ENCODE results near the gene DENND1B.
"Not testable (repeated sequence)": the region's sequence is repeated elsewhere in the genome, so short reads cannot be mapped to it uniquely, and the experiment has no call there.

The DENND1B gene

GRCh38 chr1:197515421-197515820 is 259.9 kb downstream of the DENND1B start:
- no peak for TF ChIP-seq EZH2 (IDR thresholded peaks at IDR 0.05; ENCODE audit: borderline replicate concordance, low read depth, low read length, severe bottlenecking)
- TF ChIP-seq CTCF (IDR thresholded peaks at IDR 0.05; ENCODE audit: borderline replicate concordance, extremely low read depth, low read length, poor library complexity, severe bottlenecking), result no peak
- H3K27ac ChIP-seq (ENCODE audit: low read length), result no peak overlapping the region
- no peak overlapping the region for H3K9ac ChIP-seq (ENCODE audit: low read depth, low read length)

GRCh38 chr1:197510691-197511378 is 264.4 kb downstream of the DENND1B start:
- Histone ChIP-seq H3K79me2 (ENCODE audit: insufficient read depth, low read length) (no peaks in the 10 kb centered on the region), H3K27me3 (ENCODE audit: insufficient read depth, low read length, poor library complexity) (no peaks in the 10 kb centered on the region), H3K4me2 (ENCODE audit: insufficient read depth, low read length) (no peak overlapping the region), H3K9me3 (ENCODE audit: insufficient read depth, low read length, severe bottlenecking) (no peaks in the 10 kb centered on the region), H3K27ac (ENCODE audit: low read length) (no peak overlapping the region), H3K4me1 (ENCODE audit: insufficient read depth, low read length) (no peaks in the 10 kb centered on the region), H2AFZ (ENCODE audit: low read depth, low read length) (no peak overlapping the region), H3K9ac (ENCODE audit: low read depth, low read length) (no peak overlapping the region), H3K4me3 (ENCODE audit: low read depth in 1 of 2, low read length in 2 of 2) (no peak overlapping the region), H3K36me3 (ENCODE audit: insufficient read depth, low read length) (peaks cover 23% of the 10 kb centered on the region; the same call in 1 of the 2 replicates), H4K20me1 (ENCODE audit: insufficient read depth, low read length) (no peaks in the 10 kb centered on the region)
- ATAC-seq (ENCODE audit: insufficient read depth, low read depth), result no peak
- TF ChIP-seq EZH2 (IDR thresholded peaks at IDR 0.05; ENCODE audit: borderline replicate concordance, low read depth, low read length, severe bottlenecking), result no peak
- no peak for DNase-seq

More at GRCh38 chr1:197515421-197515820, 259.9 kb downstream of the DENND1B start:
- Histone ChIP-seq H4K20me1 (ENCODE audit: insufficient read depth, low read length) (no peaks in the 10 kb centered on the region), H3K4me2 (ENCODE audit: insufficient read depth, low read length) (no peak overlapping the region), H3K4me1 (ENCODE audit: insufficient read depth, low read length) (no peaks in the 10 kb centered on the region), H3K79me2 (ENCODE audit: insufficient read depth, low read length) (no peaks in the 10 kb centered on the region), H3K36me3 (ENCODE audit: insufficient read depth, low read length) (peaks cover 12% of the 10 kb centered on the region; the same call in 1 of the 2 replicates), H3K27me3 (ENCODE audit: insufficient read depth, low read length, poor library complexity) (no peaks in the 10 kb centered on the region), H3K9me3 (ENCODE audit: insufficient read depth, low read length, severe bottlenecking) (no peaks in the 10 kb centered on the region), H3K4me3 (ENCODE audit: low read depth in 1 of 2, low read length in 2 of 2) (no peak overlapping the region), H2AFZ (ENCODE audit: low read depth, low read length) (no peak overlapping the region)
- DNase-seq (no peak), ATAC-seq (ENCODE audit: insufficient read depth, low read depth) (no peak)

- no peak for TF ChIP-seq EZH2 (IDR thresholded peaks at IDR 0.05; ENCODE audit: borderline replicate concordance, low read depth, low read length, severe bottlenecking)
- no peak for TF ChIP-seq CTCF (IDR thresholded peaks at IDR 0.05; ENCODE audit: borderline replicate concordance, extremely low read depth, low read length, poor library complexity, severe bottlenecking)
- H3K9ac ChIP-seq (ENCODE audit: low read depth, low read length), result no peak overlapping the region
These were observed 278.6 kb downstream of the DENND1B start for GRCh38 chr1:197496722-197497121.

GRCh38 chr1:197491505-197491904 is 283.8 kb downstream of the DENND1B start:
- H3K4me2 ChIP-seq (ENCODE audit: insufficient read depth, low read length); H3K9ac ChIP-seq (ENCODE audit: low read depth, low read length); H3K36me3 ChIP-seq (ENCODE audit: insufficient read depth, low read length); DNase-seq; H3K4me3 ChIP-seq (ENCODE audit: low read depth in 1 of 2, low read length in 2 of 2); H4K20me1 ChIP-seq (ENCODE audit: insufficient read depth, low read length); H2AFZ ChIP-seq (ENCODE audit: low read depth, low read length); H3K27ac ChIP-seq (ENCODE audit: low read length); ATAC-seq (ENCODE audit: insufficient read depth, low read depth); H3K4me1 ChIP-seq (ENCODE audit: insufficient read depth, low read length); H3K79me2 ChIP-seq (ENCODE audit: insufficient read depth, low read length); H3K27me3 ChIP-seq (ENCODE audit: insufficient read depth, low read length, poor library complexity); H3K9me3 ChIP-seq (ENCODE audit: insufficient read depth, low read length, severe bottlenecking): not testable (repeated sequence)

More at GRCh38 chr1:197496722-197497121, 278.6 kb downstream of the DENND1B start:
- no peak for DNase-seq
- ATAC-seq (ENCODE audit: insufficient read depth, low read depth), result no peak
- H3K27ac ChIP-seq (ENCODE audit: low read length), result no peak overlapping the region
- H3K9me3 ChIP-seq (ENCODE audit: insufficient read depth, low read length, severe bottlenecking), result no peaks in the 10 kb centered on the region
- H3K4me3 ChIP-seq (ENCODE audit: low read depth in 1 of 2, low read length in 2 of 2), result no peak overlapping the region
- no peak overlapping the region for H2AFZ ChIP-seq (ENCODE audit: low read depth, low read length)
- H3K36me3 ChIP-seq (ENCODE audit: insufficient read depth, low read length), result no peaks in the 10 kb centered on the region
- H3K4me2 ChIP-seq (ENCODE audit: insufficient read depth, low read length), result no peak overlapping the region
- H4K20me1 ChIP-seq (ENCODE audit: insufficient read depth, low read length), result no peaks in the 10 kb centered on the region
- H3K79me2 ChIP-seq (ENCODE audit: insufficient read depth, low read length), result no peaks in the 10 kb centered on the region
- no peaks in the 10 kb centered on the region for H3K4me1 ChIP-seq (ENCODE audit: insufficient read depth, low read length)
- H3K27me3 ChIP-seq (ENCODE audit: insufficient read depth, low read length, poor library complexity), result no peaks in the 10 kb centered on the region
